HepG2 (cell line): Measurements from ENCODE around the gene ZBTB1. TPM values are rescaled to one million over a fixed set of nuclear protein-coding genes. Genes with fewer than 3 reads are reported as not detected.

Experiments
- CENPBD1 ChIP-seq: sonication (generic); formaldehyde crosslinking; IDR thresholded peaks from 2 replicates; pipeline ENCODE4 v1.8.0; 2022; ENCODE audit warnings: missing genetic modification reagents, low read depth, mild to moderate bottlenecking, borderline replicate concordance
- HOXA3 ChIP-seq: sonication (generic); formaldehyde crosslinking; IDR thresholded peaks from 2 replicates; pipeline ENCODE4 v1.5.0; 2020; ENCODE audit warnings: missing genetic modification reagents
- KAT2B ChIP-seq: fragments of 150-350 bp; IDR thresholded peaks from 2 replicates; pipeline ENCODE4 v1.6.1; 2014; ENCODE audit warnings: low read depth, low read length, borderline replicate concordance
- MEIS2 ChIP-seq: sonication (generic); formaldehyde crosslinking; IDR thresholded peaks from 2 replicates; pipeline ENCODE4 v1.9.0; 2021; ENCODE audit warnings: mild to moderate bottlenecking, missing genetic modification reagents
- NFYC ChIP-seq: IDR thresholded peaks from 2 replicates; pipeline ENCODE4 v1.6.1; 2016; ENCODE audit warnings: missing genetic modification reagents, missing compliant biosample characterization
- RBFOX2 ChIP-seq: fragments of 200-400 bp; formaldehyde crosslinking; IDR thresholded peaks from 2 replicates; pipeline ENCODE4 v1.6.1; 2017; ENCODE audit warnings: low read depth, mild to moderate bottlenecking, low read length
- STAG1 ChIP-seq: sonication (generic); formaldehyde crosslinking; IDR thresholded peaks from 2 replicates; pipeline ENCODE4 v1.4.0; 2020; ENCODE audit warnings: missing genetic modification reagents
- THAP8 ChIP-seq: sonication (generic); formaldehyde crosslinking; IDR thresholded peaks from 2 replicates; pipeline ENCODE4 v1.5.1; 2020; ENCODE audit warnings: missing genetic modification reagents, mild to moderate bottlenecking, borderline replicate concordance
- YY1 ChIP-seq: IDR thresholded peaks from 2 replicates; pipeline ENCODE4 v1.6.1; 2011; ENCODE audit warnings: low read length, low read depth, moderate library complexity, mild to moderate bottlenecking; ENCODE audit not compliant: insufficient read depth, insufficient replicate concordance
- ZFY ChIP-seq: sonication (generic); formaldehyde crosslinking; IDR thresholded peaks from 2 replicates; pipeline ENCODE4 v1.4.0; 2020; ENCODE audit warnings: missing genetic modification reagents
- ZMYM4 ChIP-seq: sonication (generic); formaldehyde crosslinking; IDR thresholded peaks from 2 replicates; pipeline ENCODE4 v1.8.1; 2023; ENCODE audit warnings: mild to moderate bottlenecking, missing genetic modification reagents
- ZNF343 ChIP-seq: sonication (generic); formaldehyde crosslinking; IDR thresholded peaks from 2 replicates; pipeline ENCODE4 v1.4.0; 2020; ENCODE audit warnings: mild to moderate bottlenecking, missing genetic modification reagents
- ZNF446 ChIP-seq: sonication (generic); formaldehyde crosslinking; IDR thresholded peaks from 2 replicates; pipeline ENCODE4 v1.5.0; 2020; ENCODE audit warnings: mild to moderate bottlenecking, missing genetic modification reagents
- ZNF556 ChIP-seq: sonication (generic); formaldehyde crosslinking; IDR thresholded peaks from 2 replicates; pipeline ENCODE4 v1.4.0; 2020; ENCODE audit warnings: mild to moderate bottlenecking, missing genetic modification reagents, borderline replicate concordance
- ZNF749 ChIP-seq: sonication (generic); formaldehyde crosslinking; IDR thresholded peaks from 2 replicates; pipeline ENCODE4 v1.8.0; 2022; ENCODE audit warnings: mild to moderate bottlenecking, missing genetic modification reagents, moderate library complexity, borderline replicate concordance
- ZNF777 ChIP-seq: sonication (generic); formaldehyde crosslinking; IDR thresholded peaks from 2 replicates; pipeline ENCODE4 v1.4.0; 2020; ENCODE audit warnings: missing genetic modification reagents
- polyA plus RNA-seq, 8 experiments: library from polyadenylated mRNA; depleted of rRNA in 3 of 8; stranded (reverse) in 7 of 8; unstranded in 1 of 8; fragments of >200 nt; fragmentation: Illumina TruSeq in 4 of 8; extraction: Trizol in 4 of 8; gene quantifications; 2 replicates each; pipeline versions ENCODE4 v1.2.1 to v1.2.3, GENCODE V29; 2011 to 2016; ENCODE audit warnings: low read depth in 4 of 8, missing spikeins in 1 of 8, mixed read lengths in 1 of 8; ENCODE audit not compliant: insufficient read depth in 1 of 8
- total RNA-seq, 5 experiments: library from RNA; depleted of rRNA; stranded (reverse); fragments of >200 nt; fragmentation: Illumina TruSeq; extraction: Trizol; gene quantifications; 2 replicates each; pipeline ENCODE4 v1.2.3, GENCODE V29; 2016; ENCODE audit warnings: low read depth in 1 of 5
- TF ChIP-seq, protein P1 (sequence below): sonication (generic); formaldehyde crosslinking; IDR thresholded peaks from 2 replicates; pipeline ENCODE4 v1.4.0; 2020; ENCODE audit warnings: missing genetic modification reagents
- TF ChIP-seq, protein P2 (sequence below): sonication (generic); formaldehyde crosslinking; IDR thresholded peaks from 2 replicates; pipeline ENCODE4 v1.4.0; 2020; ENCODE audit warnings: mild to moderate bottlenecking, missing genetic modification reagents
- TF ChIP-seq, protein P3 (sequence below): fragments of 450-650 bp; IDR thresholded peaks from 2 replicates; pipeline ENCODE4 v1.6.1; 2017; ENCODE audit warnings: mild to moderate bottlenecking
- TF ChIP-seq, protein P4 (sequence below): IDR thresholded peaks from 2 replicates; pipeline ENCODE4 v1.6.1; 2012; ENCODE audit warnings: inconsistent platforms

Gene ZBTB1
- total and polyA plus RNA-seq, 2 of the 13 experiments (the other 11 are each of a cell fraction or from before 2014, with no cell fraction given) = 18.8 to 22.6 TPM

- TF ChIP-seq HOXA3 (CRISPR knock-in tag) = 0 out of 2 replicates have a peak, but pooled peaks have one; percentile 48
- TF ChIP-seq ZNF556 (CRISPR knock-in tag) = no peak
- TF ChIP-seq CENPBD1 (CRISPR knock-in tag) = no peak
- peak; percentile 36 for TF ChIP-seq ZFY (CRISPR knock-in tag)
- TF ChIP-seq THAP8 = no peak
- 0 out of 2 replicates have a peak, but pooled peaks have one; percentile 30 for TF ChIP-seq RBFOX2
- TF ChIP-seq ZNF777 (CRISPR knock-in tag) = peak; percentile 31; the same call in 1 of the 2 replicates
- TF ChIP-seq, protein P1, sequence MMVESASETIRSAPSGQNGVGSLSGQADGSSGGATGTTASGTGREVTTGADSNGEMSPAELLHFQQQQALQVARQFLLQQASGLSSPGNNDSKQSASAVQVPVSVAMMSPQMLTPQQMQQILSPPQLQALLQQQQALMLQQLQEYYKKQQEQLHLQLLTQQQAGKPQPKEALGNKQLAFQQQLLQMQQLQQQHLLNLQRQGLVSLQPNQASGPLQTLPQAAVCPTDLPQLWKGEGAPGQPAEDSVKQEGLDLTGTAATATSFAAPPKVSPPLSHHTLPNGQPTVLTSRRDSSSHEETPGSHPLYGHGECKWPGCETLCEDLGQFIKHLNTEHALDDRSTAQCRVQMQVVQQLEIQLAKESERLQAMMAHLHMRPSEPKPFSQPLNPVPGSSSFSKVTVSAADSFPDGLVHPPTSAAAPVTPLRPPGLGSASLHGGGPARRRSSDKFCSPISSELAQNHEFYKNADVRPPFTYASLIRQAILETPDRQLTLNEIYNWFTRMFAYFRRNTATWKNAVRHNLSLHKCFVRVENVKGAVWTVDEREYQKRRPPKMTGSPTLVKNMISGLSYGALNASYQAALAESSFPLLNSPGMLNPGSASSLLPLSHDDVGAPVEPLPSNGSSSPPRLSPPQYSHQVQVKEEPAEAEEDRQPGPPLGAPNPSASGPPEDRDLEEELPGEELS (CRISPR knock-in tag) = no peak
- TF ChIP-seq ZMYM4 (CRISPR knock-in tag) = peak; percentile 56; the same call in 1 of the 2 replicates
- TF ChIP-seq MEIS2 = 0 out of 2 replicates have a peak, but pooled peaks have one; percentile 31
- TF ChIP-seq, protein P2, sequence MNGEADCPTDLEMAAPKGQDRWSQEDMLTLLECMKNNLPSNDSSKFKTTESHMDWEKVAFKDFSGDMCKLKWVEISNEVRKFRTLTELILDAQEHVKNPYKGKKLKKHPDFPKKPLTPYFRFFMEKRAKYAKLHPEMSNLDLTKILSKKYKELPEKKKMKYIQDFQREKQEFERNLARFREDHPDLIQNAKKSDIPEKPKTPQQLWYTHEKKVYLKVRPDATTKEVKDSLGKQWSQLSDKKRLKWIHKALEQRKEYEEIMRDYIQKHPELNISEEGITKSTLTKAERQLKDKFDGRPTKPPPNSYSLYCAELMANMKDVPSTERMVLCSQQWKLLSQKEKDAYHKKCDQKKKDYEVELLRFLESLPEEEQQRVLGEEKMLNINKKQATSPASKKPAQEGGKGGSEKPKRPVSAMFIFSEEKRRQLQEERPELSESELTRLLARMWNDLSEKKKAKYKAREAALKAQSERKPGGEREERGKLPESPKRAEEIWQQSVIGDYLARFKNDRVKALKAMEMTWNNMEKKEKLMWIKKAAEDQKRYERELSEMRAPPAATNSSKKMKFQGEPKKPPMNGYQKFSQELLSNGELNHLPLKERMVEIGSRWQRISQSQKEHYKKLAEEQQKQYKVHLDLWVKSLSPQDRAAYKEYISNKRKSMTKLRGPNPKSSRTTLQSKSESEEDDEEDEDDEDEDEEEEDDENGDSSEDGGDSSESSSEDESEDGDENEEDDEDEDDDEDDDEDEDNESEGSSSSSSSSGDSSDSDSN (CRISPR knock-in tag) = peak; percentile 38; the same call in 1 of the 2 replicates
- 0 out of 2 replicates have a peak, but pooled peaks have one; percentile 57 for TF ChIP-seq ZNF446 (CRISPR knock-in tag)
- TF ChIP-seq STAG1 (CRISPR knock-in tag) = 0 out of 2 replicates have a peak, but pooled peaks have one; percentile 3
- TF ChIP-seq NFYC (CRISPR knock-in tag) = peak; percentile 68
- TF ChIP-seq KAT2B = no peak
- TF ChIP-seq ZNF343 = peak; percentile 98
- TF ChIP-seq, protein P3, sequence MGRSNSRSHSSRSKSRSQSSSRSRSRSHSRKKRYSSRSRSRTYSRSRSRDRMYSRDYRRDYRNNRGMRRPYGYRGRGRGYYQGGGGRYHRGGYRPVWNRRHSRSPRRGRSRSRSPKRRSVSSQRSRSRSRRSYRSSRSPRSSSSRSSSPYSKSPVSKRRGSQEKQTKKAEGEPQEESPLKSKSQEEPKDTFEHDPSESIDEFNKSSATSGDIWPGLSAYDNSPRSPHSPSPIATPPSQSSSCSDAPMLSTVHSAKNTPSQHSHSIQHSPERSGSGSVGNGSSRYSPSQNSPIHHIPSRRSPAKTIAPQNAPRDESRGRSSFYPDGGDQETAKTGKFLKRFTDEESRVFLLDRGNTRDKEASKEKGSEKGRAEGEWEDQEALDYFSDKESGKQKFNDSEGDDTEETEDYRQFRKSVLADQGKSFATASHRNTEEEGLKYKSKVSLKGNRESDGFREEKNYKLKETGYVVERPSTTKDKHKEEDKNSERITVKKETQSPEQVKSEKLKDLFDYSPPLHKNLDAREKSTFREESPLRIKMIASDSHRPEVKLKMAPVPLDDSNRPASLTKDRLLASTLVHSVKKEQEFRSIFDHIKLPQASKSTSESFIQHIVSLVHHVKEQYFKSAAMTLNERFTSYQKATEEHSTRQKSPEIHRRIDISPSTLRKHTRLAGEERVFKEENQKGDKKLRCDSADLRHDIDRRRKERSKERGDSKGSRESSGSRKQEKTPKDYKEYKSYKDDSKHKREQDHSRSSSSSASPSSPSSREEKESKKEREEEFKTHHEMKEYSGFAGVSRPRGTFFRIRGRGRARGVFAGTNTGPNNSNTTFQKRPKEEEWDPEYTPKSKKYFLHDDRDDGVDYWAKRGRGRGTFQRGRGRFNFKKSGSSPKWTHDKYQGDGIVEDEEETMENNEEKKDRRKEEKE = no peak
- peak; percentile 8 for TF ChIP-seq YY1
- no peak for TF ChIP-seq ZNF749 (CRISPR knock-in tag)
- TF ChIP-seq, protein P4, sequence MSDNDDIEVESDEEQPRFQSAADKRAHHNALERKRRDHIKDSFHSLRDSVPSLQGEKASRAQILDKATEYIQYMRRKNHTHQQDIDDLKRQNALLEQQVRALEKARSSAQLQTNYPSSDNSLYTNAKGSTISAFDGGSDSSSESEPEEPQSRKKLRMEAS = peak; percentile 64
These were observed 39.3 kb upstream of the ZBTB1 start, which contains the start of gene AKAP5 (continued) for GRCh38 chr14:64465191-64465822.
